GM19463 (cell line): Measurements from ENCODE around the gene DET1.
"Not testable (repeated sequence)": the region's sequence is repeated elsewhere in the genome, so short reads cannot be mapped to it uniquely, and the experiment has no call there.

Experiments
- ATAC-seq: cut with Tn5 transposase; IDR thresholded peaks from one replicate; pipeline ENCODE4 v1.9.1; 2021; ENCODE audit warnings: mild to moderate bottlenecking, moderate library complexity; ENCODE audit not compliant: unreplicated experiment

DET1 gene

DNA sequence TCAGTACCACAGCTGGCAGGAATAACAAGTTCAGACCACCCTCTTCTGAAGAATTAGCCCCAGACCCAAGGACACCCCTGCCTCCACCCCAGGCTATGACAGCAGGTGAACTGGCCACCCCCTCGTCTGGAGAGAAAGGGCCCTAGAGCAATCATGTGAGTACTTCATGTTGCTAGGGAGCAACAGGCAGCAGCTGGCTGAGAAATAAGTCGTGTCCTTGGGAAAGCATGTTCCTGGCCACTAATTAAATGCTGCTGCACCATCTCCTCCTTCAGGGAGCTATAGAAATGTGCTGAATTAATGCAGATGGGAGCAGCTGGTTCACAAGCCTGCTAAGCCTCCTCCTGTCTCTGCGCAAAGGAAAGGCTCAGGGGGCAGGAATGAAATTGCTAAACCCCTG, 47.5 kb downstream of the DET1 start:
- no peak for ATAC-seq

DNA sequence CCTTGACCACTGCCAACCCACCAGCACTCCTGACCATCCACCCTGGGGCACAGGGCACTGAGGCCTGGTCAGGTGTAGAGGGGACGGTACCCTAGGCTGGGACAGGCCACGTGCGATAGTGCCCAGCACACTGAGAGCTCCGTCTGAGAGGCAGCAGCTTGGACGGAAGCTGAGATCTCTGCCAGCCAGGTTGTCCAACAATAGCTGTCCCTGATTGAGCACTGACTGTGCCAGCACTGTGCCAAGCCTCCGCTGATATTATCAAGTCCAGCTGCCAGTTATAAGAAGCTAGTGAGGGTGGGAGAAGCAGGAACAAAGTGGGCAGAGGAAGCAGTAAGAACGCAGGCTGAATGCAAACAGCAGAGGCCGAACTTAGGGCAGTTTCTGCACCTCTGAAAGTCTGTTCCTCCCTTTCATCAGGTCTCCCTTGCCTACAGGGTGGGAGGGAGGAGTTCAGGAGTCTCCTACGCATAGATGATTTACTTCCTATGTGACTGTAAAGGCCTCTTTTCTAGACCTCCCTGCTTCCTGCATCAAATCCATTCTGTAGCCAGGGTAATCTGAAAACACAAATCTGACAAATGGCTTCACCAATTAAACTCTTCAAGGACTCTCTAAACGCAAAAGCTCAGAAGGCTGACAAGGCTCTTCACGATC, 49.2 kb downstream of the DET1 start:
- no peak for ATAC-seq

DNA sequence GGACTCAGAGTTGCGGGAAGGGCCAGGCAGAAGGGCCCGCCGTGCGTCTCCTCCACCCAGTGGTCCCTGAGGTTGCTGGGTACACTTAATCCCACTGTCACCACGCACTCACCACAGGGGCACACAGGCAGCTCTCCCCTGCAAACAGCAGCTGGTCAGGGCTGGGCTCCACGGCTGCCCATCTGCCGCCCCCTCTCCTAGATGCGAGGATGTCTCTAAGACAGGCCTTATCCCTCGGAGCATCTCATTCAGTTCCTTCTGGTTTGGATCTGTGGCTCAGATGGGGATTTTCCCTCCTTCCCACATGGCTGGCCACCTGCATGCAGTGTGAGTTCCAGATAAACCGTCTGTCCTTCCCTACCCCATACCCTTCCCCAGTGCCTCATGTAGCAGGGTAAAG, 52.6 kb downstream of the DET1 start:
- ATAC-seq: no peak

DNA sequence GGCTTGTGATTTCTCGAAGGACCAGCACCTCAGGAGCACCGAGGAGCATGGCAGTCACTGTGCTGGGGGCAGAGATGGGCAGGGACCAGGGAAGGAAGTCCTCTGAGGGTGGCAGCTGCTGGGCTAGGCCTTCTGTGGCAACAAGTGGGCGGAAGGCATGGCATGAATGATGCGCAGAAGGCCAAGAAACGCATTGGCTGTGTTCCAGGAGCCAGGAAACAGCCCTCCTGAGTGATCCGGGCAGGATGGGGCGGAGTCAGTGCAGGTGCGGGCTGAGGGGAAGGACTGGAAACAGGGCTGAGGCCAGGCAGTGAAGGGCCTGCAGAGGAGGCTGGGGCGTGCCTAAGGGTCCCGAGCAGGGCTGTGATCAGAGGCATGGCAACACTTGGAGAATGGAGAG, 55.3 kb downstream of the DET1 start:
- no peak for ATAC-seq

DNA sequence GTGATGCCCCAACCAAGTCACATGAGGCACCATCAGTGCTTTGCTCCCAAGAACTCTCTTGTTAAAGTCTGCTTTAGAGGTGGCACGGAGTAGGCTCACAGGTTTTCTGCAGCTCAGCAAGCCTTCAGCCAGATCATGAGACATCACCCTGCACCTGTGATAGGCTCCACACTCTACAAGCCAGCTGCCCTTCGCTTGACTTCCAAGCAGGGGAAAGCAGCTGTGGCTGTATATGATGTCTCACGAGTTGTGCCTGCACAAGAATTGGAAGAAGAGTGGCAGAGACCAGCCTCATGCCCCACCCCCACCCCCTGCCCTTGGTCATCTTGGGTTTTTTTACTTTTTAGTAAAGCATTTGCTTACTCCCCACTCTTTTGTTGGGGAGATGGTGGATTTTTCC, 56.4 kb downstream of the DET1 start:
- no peak for ATAC-seq

DNA sequence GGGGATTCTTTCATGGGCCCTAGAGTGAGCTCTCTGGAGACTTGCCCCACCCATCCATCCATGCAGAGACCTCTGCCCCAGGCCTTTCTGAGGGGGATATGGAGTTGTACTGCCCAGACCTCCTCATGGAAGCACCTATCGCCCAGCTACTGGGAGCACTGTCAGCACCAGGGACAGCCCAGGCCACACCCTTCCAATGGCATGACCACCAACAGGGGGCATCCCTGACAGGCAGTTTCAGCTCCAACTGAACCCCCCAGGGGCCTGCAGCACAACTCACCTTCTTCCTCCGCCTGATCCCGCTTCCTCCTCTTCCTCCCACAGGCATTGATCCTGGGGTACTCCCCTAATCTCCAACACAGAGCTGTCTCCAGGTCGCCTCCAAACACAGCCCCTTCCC, 57.2 kb downstream of the DET1 start:
- no peak for ATAC-seq

DNA sequence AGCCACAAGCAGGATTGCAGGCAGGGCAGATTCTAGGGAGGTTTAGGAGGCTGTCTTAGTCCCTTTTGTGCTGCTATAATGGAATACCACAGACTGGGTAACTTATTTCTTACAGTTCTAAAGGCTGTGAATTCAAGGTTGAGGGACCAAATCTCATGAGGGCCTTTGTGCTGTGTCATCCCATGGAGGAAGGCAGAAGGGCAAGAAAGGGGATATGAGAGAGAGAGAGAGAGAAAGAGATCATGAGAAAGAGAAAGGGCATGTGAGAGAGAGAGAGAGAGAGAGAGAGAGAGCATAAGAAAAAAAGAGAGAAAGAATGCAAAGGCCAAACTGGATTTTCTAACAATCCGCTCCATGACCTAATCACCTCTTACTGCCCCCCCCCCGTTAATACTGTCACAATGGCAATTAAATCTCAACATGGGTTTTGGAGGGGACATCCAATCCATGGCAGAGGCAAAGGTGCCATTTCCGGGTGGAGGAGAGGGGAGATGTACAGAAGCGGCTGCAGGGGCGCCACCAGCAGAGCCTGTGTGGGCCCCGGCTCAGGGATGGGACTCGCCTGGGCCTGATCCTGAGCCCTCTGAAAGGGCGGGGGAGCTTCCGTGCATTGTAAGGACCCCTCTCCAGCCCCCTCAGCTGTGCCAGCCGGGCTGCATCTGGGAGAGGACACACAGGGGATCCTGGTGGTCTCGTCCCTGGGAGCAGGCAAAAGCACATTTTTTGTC, 58.5 kb downstream of the DET1 start:
- no peak for ATAC-seq

DNA sequence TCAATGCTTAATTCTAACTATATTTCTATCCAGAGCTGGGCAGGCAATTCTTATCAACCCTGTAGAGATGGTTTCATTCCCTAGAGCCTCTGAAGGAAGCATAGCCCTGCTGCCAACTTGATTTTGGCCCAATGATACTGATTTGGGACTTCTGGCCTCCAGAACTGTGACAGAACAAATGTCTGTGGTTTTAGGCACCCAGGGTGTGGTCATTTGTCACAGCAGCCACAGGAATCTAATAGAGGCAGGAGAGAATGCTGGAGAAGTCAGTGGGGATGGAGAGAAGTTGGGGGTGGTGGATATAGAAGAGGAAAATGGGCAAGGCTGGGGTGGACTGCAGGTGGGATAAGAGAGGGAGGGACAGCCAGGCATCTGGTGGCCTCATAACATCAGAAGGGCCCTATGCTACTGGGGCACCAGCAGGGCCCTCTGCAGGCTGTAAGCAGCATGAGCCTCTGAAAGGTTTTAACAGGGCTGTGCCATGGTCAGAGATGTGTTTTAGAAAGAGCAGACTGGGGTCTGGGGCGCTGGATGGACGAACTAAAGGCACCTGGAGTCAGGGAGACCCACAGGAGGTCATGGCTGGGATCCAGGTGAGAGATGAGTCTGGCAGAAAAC, 59.2 kb downstream of the DET1 start:
- no peak for ATAC-seq

DNA sequence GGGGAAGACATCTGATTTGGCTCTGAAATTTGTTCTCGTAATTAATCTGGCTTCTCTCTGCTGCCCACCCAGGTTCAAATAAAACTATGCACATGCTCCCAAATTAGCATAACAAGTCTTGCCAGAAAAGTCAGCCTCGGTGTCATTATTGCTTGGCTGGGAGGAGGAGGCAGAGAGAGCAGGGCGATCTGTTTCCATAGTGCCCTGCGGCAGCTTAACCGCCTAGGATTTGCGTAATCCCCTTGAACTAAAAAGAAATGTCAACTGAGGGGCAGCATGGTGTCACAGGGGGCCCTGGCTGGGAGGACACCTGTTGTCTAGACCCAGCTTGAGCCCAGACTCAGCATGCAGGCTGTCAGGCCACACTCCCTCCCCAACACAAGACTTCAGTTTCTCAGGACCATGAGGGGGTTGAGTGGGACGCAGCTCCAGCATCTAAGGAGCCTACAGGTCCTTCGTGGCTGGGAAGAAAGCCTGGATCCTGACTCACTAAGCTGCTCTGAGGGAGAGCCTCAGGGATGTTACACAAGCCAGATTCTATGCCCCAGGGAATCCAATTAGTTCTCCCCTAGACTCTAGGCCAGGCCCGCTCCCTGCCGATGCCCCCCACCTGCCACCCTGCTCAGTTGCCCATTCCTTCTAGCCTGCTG, 61.7 kb downstream of the DET1 start:
- ATAC-seq: no peak

DNA sequence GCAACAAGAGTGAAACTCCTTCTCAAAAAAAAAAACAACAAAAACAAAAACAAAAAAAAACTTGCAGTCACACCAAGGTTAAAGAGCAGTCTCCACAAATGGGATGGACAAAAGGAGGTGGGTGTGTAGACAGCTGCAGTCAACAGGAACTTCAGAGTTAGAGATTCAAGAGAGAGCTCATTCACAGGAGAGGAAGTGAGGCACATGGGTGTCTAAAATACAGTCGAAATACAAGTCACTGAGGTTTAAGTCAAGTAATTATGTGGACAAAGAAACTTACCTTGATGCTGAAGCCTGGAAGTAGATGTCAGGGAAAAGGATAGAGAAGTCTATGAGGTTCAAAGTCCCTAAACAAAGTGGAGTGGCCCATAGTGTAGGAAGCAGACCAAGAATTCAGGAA, 64.2 kb downstream of the DET1 start:
- no peak for ATAC-seq

DNA sequence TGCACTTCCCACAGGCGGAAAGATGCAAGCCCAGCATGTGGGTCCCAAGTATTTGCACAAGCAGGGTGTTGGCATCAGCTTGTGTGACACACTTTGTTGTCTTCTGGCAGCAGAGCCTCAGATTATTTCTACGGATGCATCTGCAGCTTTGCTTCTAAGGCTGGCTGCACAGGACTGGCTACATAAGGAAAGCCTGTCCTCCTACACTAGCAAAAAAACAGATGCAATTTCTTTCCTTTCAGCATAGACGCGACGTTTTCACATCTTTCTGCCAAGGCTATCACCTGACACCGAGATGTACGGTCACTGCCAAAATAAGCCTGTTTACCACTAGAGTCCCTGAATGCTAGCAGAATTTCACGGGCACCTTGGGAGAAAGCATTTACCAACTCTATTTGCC, 65.5 kb downstream of the DET1 start:
- ATAC-seq: no peak

DNA sequence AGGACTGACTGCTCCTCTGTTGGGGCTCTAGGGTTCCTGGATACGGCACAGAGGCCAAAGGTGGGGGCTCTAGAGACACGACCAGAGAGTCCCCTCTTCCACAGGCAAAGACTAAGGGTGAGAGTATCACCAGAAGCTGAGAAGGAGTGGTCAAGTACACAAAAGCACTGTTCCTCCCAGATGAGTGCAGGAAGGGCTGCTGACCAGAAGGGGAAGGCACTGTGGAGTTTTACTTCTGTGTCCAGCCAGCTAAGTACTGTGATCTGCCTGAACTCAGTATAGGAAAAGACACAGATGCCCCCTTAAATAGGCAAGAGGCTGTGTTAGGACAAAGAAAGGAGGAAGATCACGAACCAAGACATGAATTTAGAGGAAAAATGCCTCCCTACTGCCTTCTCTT, 67.3 kb downstream of the DET1 start:
- no peak for ATAC-seq

DNA sequence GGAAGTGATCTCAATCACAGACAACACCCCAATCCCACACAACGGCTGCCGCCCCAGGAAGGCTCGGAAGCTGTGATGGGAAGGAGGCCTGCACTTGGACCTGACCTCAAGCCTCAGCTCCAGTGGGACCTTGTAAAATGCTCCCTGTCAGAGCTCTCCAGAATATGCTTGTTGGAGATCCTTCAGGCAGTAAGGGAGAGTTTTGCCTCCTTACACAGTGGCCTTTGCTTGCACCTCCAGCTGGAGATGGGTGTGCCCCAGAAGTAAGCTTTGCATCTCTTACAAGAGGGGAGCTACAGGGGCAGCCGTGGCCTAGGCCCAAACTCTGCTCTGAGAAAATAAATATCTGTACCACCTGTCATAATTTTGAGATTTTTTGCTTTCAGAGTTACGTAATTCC, 68.6 kb downstream of the DET1 start:
- no peak for ATAC-seq

DNA sequence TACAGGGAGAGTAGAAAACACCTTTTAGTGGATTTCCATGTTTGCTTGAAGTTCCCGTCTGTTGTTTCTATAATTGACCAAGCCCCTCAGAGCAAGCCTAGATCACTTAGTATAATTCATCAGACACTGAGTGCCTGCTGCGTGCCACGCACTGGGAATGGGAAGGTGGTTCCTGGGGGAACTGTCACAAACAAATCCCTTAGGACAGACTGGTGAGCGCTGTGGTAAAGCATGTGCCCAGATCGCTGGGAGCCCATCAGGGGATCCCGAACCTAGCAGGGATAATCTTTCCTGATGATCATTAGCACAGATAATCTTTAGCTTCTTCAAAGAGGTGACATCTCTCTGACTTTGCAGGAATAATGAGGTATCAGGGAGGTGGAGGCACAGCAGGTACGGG, 69.4 kb downstream of the DET1 start:
- ATAC-seq: no peak

DNA sequence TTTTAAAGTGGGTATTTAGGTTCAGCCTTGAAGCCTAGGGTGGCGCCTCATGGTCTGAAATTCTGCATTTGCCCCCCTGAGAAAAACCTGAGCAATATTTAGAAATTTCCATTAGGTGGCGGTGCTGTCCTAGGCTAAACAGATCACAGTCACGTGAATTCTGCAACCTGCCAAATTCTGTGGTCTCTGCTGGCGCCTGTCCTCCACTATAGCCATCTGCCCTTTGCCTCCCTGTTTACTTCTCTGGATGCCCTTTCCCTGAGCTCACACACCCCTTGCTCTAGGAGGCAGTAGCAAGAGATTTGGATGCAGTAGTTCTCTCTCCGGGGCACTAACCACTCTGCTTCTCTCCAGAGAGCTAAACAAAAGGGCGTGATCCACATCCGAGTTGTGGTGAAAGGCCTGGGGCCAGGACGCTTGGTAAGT, 69.8 kb downstream of the DET1 start:
- ATAC-seq: peak; percentile 43

DNA sequence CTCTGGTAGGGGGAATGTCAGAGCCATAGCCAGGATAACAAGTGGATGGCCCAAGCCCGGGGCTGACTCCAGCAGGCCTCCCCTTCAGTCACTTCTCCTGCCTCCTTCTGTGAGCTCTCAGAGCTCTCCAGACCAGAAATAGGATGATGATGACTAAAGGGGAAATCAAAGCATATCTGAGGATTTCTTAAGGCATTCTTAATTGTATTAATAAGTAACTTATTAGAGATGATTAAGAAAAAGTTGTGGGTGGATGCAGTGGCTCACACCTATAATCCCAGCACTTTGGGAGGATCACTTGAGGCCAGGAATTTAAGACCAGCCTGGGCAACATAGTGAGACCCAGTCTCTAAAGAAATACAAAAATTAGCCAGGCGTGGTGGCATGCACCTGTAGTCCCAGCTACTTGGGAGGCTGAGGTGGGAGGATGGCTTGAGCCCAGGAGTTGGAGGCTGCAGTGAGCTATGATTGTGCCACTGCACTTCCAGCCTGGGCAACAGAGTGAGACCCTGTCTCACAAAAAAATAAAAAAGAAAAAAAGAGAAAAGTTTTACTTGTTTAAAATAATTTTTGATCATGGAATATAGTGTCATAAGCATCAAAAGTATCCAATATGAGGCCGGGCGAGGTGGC, 72.7 kb downstream of the DET1 start:
- not testable (repeated sequence) for ATAC-seq

DNA sequence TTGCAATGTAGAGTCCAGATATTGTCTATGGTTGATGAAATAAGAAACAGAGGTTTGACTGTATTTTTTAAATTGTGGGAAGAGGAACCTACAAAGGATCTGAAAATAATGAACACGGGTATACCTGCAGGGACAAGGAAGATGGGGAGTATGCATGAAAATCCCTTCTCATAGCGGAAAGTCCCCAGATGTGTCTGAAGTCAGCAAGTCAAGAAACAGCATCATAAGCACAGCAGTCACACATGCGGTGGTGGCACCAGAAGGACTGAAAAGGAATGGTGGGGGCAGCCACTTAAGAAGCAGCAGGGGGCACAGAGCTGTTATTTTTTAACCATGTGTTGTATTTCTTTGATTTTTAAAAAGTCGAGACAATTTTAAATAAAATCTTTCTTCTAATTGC, 74.3 kb downstream of the DET1 start:
- ATAC-seq: no peak

DNA sequence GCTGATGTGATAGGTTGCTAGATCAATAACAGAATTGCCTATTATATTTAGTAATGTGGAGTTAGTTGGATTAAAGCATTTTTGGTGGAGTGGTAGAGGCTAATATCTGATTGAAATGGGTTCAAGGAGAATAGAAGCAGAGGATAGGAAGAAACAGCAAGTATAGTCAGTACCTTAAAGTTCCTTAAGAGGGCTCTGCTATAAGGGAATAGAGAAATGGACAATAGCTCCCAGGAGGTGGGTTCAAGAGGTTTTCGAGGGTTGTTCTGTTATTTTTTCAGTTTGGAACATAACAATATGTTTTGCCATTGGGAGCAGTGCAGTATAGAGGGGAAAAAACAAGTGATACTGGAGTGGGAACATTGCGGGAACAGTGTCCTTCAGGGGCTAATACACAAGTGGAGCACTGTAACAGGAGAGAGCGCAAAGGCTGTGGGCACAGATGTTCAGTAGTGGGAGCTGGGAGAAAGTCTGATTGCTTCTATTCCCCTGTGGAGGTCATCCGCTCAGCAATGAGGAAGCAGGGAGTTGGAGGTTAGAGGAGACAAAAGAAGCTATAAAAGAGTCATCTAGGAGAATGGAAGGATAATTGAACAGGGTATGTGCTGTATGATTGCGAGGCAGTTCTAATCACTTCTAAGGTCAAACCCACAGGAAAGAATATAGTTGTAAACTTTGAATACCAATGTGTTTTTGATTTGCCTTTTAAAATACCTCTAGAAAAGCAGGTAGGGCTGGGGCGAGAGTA, 75.7 kb downstream of the DET1 start:
- no peak for ATAC-seq

DNA sequence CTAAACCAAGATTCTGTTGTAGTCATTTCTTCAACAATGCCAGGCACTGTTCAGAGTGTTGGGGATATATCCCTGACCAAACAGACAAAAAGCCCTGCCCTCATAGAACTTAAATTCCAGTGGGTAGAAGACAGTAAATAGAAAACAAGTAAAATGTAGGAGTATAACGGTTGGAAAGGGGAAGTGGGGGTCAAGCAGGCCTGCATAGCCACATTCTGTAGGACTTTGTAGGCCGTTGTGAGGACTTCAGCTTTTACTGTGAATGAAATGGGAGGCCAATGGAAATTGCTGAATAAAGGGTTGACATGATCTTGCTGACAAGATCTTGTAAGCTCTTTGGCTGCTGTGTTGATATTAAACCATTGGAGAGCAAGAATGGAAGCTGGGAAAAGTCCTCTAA, 77.2 kb downstream of the DET1 start:
- ATAC-seq: no peak

DNA sequence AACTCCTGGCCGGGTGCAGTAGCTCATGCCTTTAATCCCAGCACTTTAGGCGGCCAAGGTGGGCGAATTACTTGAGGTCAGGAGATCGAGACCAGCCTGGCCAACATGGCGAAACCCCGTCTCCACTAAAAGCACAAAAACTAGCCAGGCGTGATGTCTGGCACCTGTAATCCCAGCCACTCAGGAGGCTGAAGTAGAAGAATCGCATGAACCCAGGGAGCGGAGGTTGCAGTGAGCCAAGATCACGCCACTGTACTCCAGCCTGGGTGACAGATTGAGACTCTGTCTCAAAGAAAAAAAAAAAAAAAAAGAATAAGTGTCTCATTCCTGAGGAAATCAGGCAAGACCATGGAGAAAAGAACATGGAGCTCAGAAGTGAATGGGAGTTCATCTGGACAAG, 77.8 kb downstream of the DET1 start:
- not testable (repeated sequence) for ATAC-seq
